Stimulated activated naive CD8-positive, alpha-beta T cell treated with anti-CD3 and anti-CD28 coated beads, Interleukin-15, Interleukin-2, amounts not matched to agents 100 U/mL and 50 U/mL, for 24 hours (primary cell): ENCODE measurements around the gene MALL.
"Not testable (repeated sequence)": the region's sequence is repeated elsewhere in the genome, so short reads cannot be mapped to it uniquely, and the experiment has no call there.

ENCODE experiments used
- ATAC-seq: fragments of 150-1000 bp; cut with Tn5 transposase; one replicate; pipeline ENCODE4 v1.10.0; 2021
- DNase-seq: peaks from one replicate; pipeline ENCODE4 v3.0.0; 2021

Gene MALL

DNA sequence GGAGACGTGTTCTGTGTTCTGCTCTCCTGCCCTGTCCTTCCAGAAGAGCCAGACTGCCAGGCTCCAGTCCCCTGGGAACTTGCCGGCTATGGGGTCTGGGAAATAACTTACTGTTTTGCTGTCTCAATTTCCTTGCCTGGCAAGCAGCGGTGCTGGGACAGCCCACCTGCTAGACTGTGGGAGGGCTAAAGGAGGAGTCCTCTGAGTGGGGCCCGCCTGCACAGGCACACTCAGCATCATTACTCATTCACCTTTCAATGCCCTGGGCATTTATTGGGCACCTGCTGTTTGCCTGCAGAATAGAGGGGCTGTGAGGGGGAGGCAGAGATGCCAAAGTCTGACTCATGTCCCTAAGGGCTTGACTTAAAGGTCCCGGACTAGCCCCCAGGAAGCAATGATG lies 65.4 kb downstream of the MALL start:
- not testable (repeated sequence) for ATAC-seq, DNase-seq

DNA sequence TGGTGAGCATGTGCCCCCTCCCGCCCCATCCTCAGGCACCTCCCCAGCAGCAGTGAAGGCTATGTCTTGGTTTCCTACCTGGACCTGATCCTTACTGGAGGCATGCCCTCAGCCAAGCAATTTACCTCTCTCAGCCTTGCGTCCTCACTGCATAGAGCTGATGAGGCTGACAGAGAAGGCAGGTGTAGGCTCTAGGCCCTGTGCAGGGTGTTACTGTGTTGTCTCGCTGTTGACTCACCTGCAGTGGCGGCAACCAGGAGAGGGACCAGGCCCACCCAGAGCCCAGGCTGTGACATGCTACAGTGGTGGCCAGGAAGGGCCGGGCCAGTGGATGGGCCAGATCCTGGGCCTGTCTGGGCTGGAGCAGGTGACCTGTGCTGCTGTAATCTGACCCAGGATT lies 65.9 kb downstream of the MALL start:
- DNase-seq, ATAC-seq: not testable (repeated sequence)

GRCh38 chr2:110048255-110049197 lies 67.1 kb downstream of the MALL start:
- peak; percentile 19 for ATAC-seq
- DNase-seq = not testable (repeated sequence)

DNA sequence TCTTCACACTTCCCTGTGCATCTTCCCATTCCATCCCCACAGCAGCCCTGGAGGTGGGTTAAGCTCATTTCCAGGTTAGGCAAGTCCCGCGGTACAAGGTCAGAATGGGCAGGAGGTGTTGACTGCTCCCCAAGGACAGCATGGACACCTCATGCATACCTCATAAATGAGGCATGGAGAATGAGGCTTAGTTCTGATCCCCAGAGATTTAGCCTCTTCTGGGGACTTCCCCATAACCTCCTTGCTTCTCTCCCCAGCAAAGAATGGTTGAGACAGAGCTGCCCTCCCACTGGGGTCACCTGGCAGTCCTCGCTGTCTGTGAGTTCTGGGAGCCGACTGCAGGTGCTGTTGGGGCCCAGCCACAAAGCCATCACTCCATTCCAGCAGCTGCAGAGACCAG lies 68.4 kb downstream of the MALL start:
- not testable (repeated sequence) for DNase-seq, ATAC-seq

- not testable (repeated sequence) for ATAC-seq, DNase-seq
These were observed 73.5 kb downstream of the MALL start for GRCh38 chr2:110041941-110042660.

DNA sequence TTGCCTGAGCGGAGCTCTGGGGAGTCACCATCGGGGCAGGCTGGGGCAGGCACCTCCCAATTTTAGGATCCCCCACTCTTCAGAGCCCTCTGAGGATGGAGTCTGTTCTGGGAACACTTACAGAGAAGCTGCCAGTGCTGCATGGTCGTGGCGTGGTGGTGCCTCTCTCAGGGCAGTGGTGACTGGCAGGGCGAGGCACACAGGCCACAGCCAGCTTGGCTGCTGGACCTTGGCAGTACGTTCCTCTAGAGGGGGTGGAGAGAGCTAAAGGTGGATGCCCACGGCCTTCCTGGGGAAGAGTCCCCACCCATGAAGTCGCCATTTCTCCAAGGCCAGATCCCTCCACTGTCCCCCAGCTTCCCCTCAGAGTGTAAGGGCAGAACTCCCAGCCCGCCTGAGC lies 78.3 kb downstream of the MALL start:
- not testable (repeated sequence) for ATAC-seq, DNase-seq

DNA sequence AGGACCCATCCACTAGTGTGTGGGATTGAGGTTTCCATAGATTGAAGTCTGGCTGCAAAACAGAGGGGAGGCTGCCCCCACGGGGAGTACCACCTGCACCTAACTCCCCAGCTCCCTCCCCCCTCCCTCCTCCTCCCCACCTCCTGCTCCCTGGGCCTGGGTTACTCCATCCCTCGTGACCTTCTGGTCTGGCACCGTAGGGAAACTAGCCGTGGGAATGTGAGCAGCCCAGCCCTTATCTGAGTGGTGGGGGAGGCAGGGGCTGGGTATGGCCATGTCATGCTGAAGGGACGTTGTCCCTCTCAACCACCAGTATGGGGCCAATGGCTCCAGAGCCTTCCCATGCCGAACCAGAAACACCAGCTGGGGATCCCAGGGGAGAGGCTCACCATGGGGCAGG lies 80.2 kb downstream of the MALL start:
- DNase-seq, ATAC-seq: not testable (repeated sequence)

- ATAC-seq, DNase-seq: not testable (repeated sequence)
These were observed 80.7 kb downstream of the MALL start for GRCh38 chr2:110034935-110035334.
